GM18868 (cell line): Measurements from ENCODE around the gene RASGRP4.
"Not testable (repeated sequence)": the region's sequence is repeated elsewhere in the genome, so short reads cannot be mapped to it uniquely, and the experiment has no call there.

Experiments used
- ATAC-seq: cut with Tn5 transposase; IDR thresholded peaks from one replicate; pipeline ENCODE4 v1.9.1; 2021; ENCODE audit warnings: mild to moderate bottlenecking, moderate library complexity; ENCODE audit not compliant: unreplicated experiment

The RASGRP4 gene

GRCh38 chr19:38448225-38448624 lies 22.2 kb upstream of the RASGRP4 start:
- ATAC-seq = no peak

DNA sequence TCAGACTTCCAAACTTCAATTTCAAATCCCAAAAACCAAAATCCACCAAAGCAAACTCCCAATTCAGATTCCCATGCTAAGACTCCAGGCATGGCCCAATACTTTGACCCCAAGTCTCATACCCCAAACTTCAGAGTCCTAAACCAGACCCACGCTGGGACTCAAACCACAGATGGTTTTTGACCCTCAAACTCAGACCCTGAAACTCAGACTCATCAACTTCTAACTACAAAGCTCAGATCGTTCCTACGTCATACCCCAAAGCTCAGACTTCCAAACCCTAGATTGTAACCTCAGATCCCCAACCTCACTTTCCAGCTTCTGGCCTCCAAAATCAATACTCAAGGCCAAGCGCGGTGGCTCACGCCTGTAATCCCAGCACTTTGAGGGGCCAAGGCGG lies 19.3 kb upstream of the RASGRP4 start:
- ATAC-seq = no peak

GRCh38 chr19:38444026-38444425 lies 18.0 kb upstream of the RASGRP4 start:
- no peak for ATAC-seq

- no peak for ATAC-seq
Observed at GRCh38 chr19:38443458-38443999, 17.5 kb upstream of the RASGRP4 start.

DNA sequence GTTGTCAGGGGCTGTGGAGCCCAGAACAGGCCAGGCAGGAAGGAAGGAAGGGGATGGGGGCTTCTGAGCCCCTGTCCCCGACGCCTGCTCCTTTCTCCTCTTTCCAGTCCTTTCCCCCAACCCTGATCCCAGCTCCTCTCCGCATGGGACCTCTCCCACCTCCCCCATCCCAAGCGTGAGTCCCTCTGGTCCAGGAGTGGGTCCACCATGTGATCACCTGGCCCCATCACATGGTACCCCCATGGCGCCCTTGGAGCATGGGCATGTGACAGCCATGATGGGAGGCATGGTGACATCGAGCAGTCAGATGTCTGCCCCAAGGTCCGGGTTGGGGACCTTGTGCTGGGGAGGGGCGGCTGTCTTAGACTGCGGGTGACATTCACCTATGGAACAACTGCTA lies 16.7 kb upstream of the RASGRP4 start:
- no peak for ATAC-seq

- no peak for ATAC-seq
Observed at GRCh38 chr19:38441657-38442348, 15.8 kb upstream of the RASGRP4 start.

DNA sequence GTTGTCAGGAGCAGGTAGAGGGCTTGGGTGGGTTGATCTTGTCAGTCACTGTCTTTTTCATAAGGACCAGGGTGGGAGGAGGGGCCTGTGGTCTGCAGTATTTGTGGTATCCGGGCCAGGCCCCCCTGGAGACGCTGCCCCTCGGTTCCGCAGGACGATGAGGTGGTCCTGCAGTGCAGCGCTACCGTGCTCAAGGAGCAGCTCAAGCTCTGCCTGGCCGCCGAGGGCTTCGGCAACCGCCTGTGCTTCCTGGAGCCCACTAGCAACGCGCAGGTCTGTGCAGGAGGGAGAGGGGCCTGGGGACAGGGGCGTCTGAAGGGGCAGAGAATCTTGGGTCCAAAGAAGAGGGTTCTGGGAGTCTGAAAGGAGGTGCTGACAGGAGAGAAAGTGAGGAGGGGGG lies 14.6 kb upstream of the RASGRP4 start:
- no peak for ATAC-seq

DNA sequence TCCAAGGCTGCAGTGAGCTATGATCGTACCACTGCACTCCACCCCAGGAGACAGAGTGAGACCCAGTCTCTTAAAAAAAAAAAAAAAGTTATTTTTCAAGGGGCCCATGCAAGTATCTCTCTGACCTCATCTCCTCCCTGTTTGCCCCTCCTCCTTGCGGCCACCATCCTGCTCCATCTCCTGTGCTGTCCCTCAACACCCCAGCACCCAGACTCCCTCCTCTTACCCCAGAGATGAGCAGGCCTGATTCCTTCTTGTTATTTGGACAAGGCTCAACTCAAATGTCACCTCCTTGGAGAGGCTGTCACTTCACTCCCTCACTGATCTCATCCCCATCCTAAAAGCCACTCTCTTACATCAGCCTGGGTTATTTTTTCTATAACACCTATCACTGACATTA lies 11.9 kb upstream of the RASGRP4 start:
- no peak for ATAC-seq

- ATAC-seq = no peak
Observed at GRCh38 chr19:38437295-38437694, 11.3 kb upstream of the RASGRP4 start.

DNA sequence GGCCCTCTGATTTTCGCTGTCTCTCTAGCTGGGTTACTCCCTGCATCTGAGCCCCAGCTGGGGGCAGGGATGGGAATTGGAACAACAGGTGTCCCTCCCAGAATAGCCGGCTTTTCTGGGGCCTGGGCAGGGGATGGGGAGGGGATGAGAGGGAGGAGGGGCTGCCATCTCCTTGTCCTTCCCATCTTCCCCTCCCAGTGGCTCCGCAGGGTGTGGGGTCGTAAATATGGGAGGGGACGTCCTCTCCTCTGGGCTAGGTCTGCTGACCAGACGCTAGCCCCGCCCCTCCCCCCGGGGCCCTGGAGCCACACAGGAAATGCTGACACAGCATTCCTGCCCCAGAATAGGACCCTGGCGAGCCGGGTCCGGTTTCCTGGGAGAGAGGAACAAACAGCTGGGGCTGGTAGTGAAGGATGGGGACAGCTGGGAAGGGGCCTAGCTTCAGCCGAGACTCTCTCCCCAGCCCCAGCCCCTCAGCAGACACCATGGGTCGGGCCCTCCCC lies 8.6 kb upstream of the RASGRP4 start:
- no peak for ATAC-seq

DNA sequence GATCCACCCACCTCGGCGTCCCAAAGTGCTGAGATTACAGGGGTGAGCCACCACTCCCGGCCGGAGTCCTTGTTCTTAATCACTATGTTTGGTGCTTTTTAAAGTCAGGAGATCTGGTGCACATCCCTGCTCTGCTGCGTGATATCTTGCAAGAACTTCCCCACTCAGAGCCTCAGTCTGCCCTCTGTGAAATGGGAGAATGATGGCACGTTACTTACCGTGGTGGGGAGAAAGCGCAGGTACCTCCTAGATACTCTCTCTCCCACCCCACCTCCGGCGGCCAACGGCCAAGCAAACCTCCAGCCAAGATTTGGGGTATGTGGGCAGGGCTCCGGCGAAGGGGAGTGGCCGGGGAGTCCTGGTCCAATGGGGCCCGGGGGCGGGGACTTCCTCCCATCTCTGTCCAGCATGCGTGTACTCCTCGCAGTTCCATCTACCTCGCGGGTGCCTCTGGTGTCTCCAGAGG lies 7.3 kb upstream of the RASGRP4 start, which contains the start of gene RYR1:
Gene RYR1 (plus strand): TSS at position 424 of the 466 bp plus-strand sequence. CDS start 139 bp downstream, outside the sequence.
- ATAC-seq = no peak

GRCh38 chr19:38430931-38431330 lies 4.9 kb upstream of the RASGRP4 start:
- ATAC-seq = no peak

DNA sequence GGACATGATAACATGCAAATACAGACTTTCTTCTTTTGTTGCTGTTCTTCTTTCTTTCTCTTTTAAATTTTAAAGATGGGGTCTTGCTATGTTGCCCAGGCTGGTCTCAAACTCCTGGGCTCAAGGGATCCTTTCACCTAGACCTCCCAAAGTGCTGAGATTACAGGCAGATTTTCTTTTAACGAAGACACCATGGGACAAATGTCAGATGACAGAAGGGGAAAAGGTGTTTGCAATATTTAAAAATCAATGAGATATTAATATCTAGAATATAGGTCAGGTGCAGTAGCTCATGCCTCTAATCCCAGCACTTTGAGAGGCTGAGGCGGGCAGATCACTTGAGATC lies 3.8 kb upstream of the RASGRP4 start:
- no peak for ATAC-seq

- ATAC-seq = no peak
Observed at GRCh38 chr19:38429055-38429810, 3.2 kb upstream of the RASGRP4 start.

DNA sequence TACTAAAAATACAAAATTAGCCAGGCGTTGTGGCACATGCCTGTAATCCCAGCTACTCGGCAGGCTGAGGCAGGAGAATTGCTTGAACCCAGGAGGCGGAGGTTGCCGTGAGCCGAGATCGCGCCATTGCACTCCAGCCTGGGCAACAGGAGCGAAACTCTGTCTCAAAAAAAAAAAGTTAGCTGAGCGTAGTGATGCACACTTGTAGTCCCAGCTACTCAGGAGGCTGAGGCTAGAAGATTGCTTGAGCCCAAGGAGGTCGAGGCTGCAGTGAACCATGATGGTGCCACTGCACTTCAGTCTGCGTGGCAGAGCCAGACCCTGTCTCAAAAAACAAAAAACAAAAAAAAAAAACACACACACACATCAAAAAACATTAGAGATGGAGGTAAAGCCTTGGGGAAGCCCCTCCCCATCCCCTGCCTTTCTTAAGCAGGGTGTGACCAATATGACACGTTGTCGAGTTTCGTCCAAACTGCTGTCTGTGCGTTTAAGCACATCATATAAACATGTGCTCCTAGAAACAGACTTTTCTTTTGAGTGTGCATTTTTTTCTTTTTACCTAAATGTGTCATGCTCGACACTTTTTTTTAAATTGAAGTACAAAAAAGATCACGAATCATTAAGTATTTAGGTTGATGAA lies 1.1 kb upstream of the RASGRP4 start:
- ATAC-seq = not testable (repeated sequence)

DNA sequence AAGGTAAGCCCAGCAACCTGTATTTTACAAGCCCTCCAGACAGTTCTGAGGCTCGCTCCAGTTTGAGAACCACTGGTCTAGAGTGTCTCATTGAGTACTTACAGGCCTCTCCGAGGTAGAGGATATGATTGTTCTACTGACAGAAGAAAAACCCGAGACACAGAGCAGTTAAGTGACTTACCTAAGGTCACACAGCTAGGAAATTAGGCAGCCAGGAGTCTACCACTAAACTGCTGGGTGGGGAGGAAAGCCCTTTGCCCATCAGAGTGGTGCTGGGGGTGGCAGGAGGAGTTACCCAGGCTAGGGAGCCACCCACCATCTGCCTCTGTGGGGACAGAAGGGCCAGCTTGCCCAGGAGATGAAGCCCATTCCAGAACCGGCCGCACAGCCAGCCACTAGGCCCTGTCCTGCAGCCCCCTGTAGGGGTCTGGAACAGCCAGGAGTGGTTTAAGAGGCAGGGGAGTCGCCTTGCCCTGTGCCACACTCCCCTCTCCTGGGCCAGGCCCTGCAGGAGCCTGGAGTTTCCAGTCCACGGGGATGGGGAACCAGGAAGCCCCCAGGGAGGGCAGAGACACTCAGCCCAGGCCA lies 703 bp downstream of the RASGRP4 start:
- no peak for ATAC-seq

GRCh38 chr19:38424272-38424671 lies 1.7 kb downstream of the RASGRP4 start:
- ATAC-seq = no peak

DNA sequence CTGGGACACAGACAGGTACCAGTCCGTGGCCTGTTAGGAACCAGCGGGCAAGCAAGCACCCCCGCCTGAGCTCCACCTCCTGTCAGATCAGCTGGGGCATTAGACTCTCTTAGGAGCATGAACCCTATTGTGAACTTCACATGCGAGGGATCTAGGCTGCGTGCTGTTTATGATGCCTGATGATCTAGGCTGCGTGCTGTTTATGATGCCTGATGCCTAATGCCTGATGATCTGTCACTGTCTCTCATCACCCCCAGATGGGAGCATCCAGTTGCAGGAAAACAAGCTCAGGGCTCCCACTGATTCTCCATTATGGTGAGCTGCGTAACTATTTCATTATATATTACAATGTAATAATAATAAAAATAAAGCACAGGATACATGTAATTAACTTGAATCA lies 3.6 kb downstream of the RASGRP4 start:
- no peak for ATAC-seq

DNA sequence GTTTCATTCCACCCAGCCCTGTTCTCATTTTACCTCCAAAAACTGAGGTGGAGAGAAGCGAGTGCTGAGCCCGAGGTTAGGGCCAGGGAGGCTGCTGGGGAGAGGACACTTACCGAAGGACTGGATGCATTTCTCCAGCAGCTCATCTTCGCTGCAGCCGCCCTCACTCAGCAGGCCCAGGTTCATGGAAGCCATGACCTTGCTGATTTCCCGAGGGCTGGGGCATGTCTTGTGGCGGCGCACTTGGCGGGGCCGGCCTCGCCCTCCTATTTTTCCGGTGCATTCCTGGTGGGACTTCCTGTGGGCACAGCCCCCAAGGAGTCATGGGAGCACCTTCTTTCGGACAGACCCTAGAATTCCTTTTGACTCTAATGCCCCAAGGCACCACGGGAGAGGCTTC lies 4.2 kb downstream of the RASGRP4 start:
- no peak for ATAC-seq

DNA sequence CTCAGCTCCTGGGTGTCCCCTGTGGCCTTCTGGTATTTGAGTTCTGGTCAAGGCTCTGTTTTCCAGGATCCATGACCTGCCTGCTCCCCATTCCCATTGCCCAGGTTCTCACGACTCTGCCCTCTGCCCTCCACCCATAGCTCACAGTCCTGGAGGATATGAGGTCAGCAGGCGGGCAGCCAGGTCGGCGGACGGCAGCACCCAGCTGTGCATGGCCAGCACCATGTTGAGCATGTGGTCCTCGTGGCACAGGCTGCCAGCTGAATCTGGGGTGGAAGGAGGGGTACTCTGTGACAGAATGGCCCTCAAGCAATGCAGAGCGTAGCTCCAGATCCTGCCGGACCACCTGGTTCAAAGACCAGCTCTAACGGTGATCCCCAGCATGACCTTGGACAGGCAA lies 5.1 kb downstream of the RASGRP4 start:
- no peak for ATAC-seq
